PFSK-1 (cell line): ENCODE measurements around the gene HEATR3.

Source experiments
- FOXP2 ChIP-seq: optimal IDR thresholded peaks from 2 replicates; pipeline ENCODE3; 2011; ENCODE audit warnings: borderline replicate concordance, control low read depth, inconsistent platforms; ENCODE audit not compliant: insufficient read depth; ENCODE audit errors: extremely low read length, extremely low read depth
- POLR2AphosphoS5 ChIP-seq: IDR thresholded peaks from 2 replicates; pipeline ENCODE4 v1.6.1; 2012; ENCODE audit warnings: low read depth, mild to moderate bottlenecking, control low read depth, low read length, moderate library complexity
- SIN3A ChIP-seq: IDR thresholded peaks from 2 replicates; pipeline ENCODE4 v1.6.1; 2012; ENCODE audit warnings: mild to moderate bottlenecking, low read length, moderate library complexity, borderline replicate concordance; ENCODE audit not compliant: insufficient read depth
- TAF1 ChIP-seq: IDR thresholded peaks from 2 replicates; pipeline ENCODE4 v1.6.1; 2012; ENCODE audit warnings: low read length, control low read depth, borderline replicate concordance; ENCODE audit not compliant: insufficient read depth
- TF ChIP-seq, protein P1 (sequence below), 2 experiments: IDR thresholded peaks; 2 replicates each; pipeline versions ENCODE4 v1.6.1 to v1.8.0; 2011 to 2012; ENCODE audit warnings: low read depth in 2 of 2, low read length in 2 of 2, control low read depth in 1 of 2, inconsistent platforms in 1 of 2, mild to moderate bottlenecking in 1 of 2, moderate library complexity in 1 of 2; ENCODE audit not compliant: insufficient read depth in 1 of 2

Gene HEATR3

GRCh38 chr16:50146479-50147435, 81.0 kb downstream of the HEATR3 start:
- TF ChIP-seq SIN3A (no peak), FOXP2 (no peak), TAF1 (no peak), POLR2AphosphoS5 (no peak)
- TF ChIP-seq, protein P1, sequence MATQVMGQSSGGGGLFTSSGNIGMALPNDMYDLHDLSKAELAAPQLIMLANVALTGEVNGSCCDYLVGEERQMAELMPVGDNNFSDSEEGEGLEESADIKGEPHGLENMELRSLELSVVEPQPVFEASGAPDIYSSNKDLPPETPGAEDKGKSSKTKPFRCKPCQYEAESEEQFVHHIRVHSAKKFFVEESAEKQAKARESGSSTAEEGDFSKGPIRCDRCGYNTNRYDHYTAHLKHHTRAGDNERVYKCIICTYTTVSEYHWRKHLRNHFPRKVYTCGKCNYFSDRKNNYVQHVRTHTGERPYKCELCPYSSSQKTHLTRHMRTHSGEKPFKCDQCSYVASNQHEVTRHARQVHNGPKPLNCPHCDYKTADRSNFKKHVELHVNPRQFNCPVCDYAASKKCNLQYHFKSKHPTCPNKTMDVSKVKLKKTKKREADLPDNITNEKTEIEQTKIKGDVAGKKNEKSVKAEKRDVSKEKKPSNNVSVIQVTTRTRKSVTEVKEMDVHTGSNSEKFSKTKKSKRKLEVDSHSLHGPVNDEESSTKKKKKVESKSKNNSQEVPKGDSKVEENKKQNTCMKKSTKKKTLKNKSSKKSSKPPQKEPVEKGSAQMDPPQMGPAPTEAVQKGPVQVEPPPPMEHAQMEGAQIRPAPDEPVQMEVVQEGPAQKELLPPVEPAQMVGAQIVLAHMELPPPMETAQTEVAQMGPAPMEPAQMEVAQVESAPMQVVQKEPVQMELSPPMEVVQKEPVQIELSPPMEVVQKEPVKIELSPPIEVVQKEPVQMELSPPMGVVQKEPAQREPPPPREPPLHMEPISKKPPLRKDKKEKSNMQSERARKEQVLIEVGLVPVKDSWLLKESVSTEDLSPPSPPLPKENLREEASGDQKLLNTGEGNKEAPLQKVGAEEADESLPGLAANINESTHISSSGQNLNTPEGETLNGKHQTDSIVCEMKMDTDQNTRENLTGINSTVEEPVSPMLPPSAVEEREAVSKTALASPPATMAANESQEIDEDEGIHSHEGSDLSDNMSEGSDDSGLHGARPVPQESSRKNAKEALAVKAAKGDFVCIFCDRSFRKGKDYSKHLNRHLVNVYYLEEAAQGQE (IDR thresholded peaks at IDR 0.05; ENCODE audit: insufficient read depth in 1 of 2, low read depth in 2 of 2, low read length in 2 of 2) = no peak

DNA sequence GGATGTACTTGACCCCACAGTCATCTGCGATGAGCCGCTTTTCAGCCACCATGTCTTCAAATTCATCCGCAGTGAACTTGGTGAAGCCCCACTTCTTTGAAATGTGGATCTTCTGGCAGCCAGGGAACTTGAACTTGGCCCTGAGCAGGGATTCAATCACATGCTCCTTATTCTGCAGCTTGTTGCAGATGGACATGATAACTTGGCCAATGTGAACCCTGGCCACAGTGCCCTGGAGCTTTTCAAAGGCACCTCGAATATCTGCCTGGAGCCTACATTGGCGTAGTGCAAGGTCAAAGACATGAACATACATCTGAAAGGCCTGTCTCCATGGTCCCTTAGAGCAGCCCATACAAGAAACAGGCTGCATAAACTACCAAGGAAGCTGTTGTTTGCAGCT, 85.6 kb downstream of the HEATR3 start:
- TF ChIP-seq TAF1 (no peak), FOXP2 (no peak), SIN3A (no peak), POLR2AphosphoS5 (no peak)
- TF ChIP-seq, protein P1 (IDR thresholded peaks at IDR 0.05; ENCODE audit: insufficient read depth in 1 of 2, low read depth in 2 of 2, low read length in 2 of 2) = no peak

GRCh38 chr16:50151756-50152155, 86.0 kb downstream of the HEATR3 start:
- TF ChIP-seq TAF1 = no peak
- TF ChIP-seq FOXP2 = no peak
- TF ChIP-seq POLR2AphosphoS5 = no peak
- TF ChIP-seq, protein P1 (IDR thresholded peaks at IDR 0.05; ENCODE audit: insufficient read depth in 1 of 2, low read depth in 2 of 2, low read length in 2 of 2) = no peak
- no peak for TF ChIP-seq SIN3A

- TF ChIP-seq FOXP2 (no peak), TAF1 (no peak), SIN3A (no peak), POLR2AphosphoS5 (no peak; the same call in 1 of the 2 replicates)
- TF ChIP-seq, protein P1 (IDR thresholded peaks at IDR 0.05; ENCODE audit: insufficient read depth in 1 of 2, low read depth in 2 of 2, low read length in 2 of 2) = no peak
Observed at GRCh38 chr16:50152351-50152806, 86.6 kb downstream of the HEATR3 start.
